Measurements from ENCODE around the gene ATR. TPM values are rescaled to one million over a fixed set of nuclear protein-coding genes. Genes with fewer than 3 reads are reported as not detected.

Gene ATR
- polyA plus RNA-seq, 1 donor from 2014 or later = 26.1 TPM

GRCh38 chr3:142609136-142609535 lies 30.6 kb upstream of the ATR start:
- no peaks in the 10 kb centered on the region for H3K27me3 ChIP-seq (ENCODE audit: insufficient read depth, low read depth, low read length)
- H3K4me3 ChIP-seq (ENCODE audit: low read length) = no peak overlapping the region
- no peaks in the 10 kb centered on the region for H3K36me3 ChIP-seq (ENCODE audit: insufficient read depth, low read length)
- no peaks in the 10 kb centered on the region for H3K9me3 ChIP-seq (ENCODE audit: low read length)
- H3K9ac ChIP-seq (ENCODE audit: low read length) = no peak overlapping the region
- no peaks in the 10 kb centered on the region for H3F3A ChIP-seq (ENCODE audit: insufficient read depth, low read length, poor library complexity, severe bottlenecking)
- H3K79me2 ChIP-seq (replicated peaks; ENCODE audit: insufficient read depth, low read length) = no peaks in the 10 kb centered on the region
- no peak overlapping the region for H3K27ac ChIP-seq (ENCODE audit: low read length)
- TF ChIP-seq SMC3 (conservative IDR thresholded peaks at IDR 0.05; ENCODE audit: poor library complexity) (no peak), RAD21 (conservative IDR thresholded peaks at IDR 0.05) (no peak), MXI1 (conservative IDR thresholded peaks at IDR 0.05; ENCODE audit: poor library complexity, severe bottlenecking) (no peak)
- TF ChIP-seq, protein P1, sequence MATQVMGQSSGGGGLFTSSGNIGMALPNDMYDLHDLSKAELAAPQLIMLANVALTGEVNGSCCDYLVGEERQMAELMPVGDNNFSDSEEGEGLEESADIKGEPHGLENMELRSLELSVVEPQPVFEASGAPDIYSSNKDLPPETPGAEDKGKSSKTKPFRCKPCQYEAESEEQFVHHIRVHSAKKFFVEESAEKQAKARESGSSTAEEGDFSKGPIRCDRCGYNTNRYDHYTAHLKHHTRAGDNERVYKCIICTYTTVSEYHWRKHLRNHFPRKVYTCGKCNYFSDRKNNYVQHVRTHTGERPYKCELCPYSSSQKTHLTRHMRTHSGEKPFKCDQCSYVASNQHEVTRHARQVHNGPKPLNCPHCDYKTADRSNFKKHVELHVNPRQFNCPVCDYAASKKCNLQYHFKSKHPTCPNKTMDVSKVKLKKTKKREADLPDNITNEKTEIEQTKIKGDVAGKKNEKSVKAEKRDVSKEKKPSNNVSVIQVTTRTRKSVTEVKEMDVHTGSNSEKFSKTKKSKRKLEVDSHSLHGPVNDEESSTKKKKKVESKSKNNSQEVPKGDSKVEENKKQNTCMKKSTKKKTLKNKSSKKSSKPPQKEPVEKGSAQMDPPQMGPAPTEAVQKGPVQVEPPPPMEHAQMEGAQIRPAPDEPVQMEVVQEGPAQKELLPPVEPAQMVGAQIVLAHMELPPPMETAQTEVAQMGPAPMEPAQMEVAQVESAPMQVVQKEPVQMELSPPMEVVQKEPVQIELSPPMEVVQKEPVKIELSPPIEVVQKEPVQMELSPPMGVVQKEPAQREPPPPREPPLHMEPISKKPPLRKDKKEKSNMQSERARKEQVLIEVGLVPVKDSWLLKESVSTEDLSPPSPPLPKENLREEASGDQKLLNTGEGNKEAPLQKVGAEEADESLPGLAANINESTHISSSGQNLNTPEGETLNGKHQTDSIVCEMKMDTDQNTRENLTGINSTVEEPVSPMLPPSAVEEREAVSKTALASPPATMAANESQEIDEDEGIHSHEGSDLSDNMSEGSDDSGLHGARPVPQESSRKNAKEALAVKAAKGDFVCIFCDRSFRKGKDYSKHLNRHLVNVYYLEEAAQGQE (IDR thresholded peaks at IDR 0.05; ENCODE audit: borderline replicate concordance) = no peak
- H4K20me1 ChIP-seq (ENCODE audit: insufficient read depth) = no peaks in the 10 kb centered on the region
- no peaks in the 10 kb centered on the region for H3K9me2 ChIP-seq (ENCODE audit: insufficient read depth, low read length)
- H2AFZ ChIP-seq (ENCODE audit: low read depth, low read length) = no peak overlapping the region
- H3K4me2 ChIP-seq (ENCODE audit: low read length) = no peak overlapping the region

- no peaks in the 10 kb centered on the region for H3F3A ChIP-seq (ENCODE audit: insufficient read depth, low read length, poor library complexity, severe bottlenecking)
- no peaks in the 10 kb centered on the region for H3K27me3 ChIP-seq (ENCODE audit: insufficient read depth, low read depth, low read length)
- H3K9me3 ChIP-seq (ENCODE audit: low read length) = no peaks in the 10 kb centered on the region
- H3K4me3 ChIP-seq (ENCODE audit: low read length) = no peak overlapping the region
- no peaks in the 10 kb centered on the region for H3K36me3 ChIP-seq (ENCODE audit: insufficient read depth, low read length)
- TF ChIP-seq RAD21 (conservative IDR thresholded peaks at IDR 0.05) = no peak
- no peak for TF ChIP-seq EZH2 (IDR thresholded peaks at IDR 0.05; ENCODE audit: borderline replicate concordance, insufficient read depth, low read length, poor library complexity, severe bottlenecking)
- no peak for TF ChIP-seq EP300 (conservative IDR thresholded peaks at IDR 0.05; ENCODE audit: poor library complexity, severe bottlenecking)
- TF ChIP-seq TAF1 (IDR thresholded peaks at IDR 0.05; ENCODE audit: low read depth) = no peak
- TF ChIP-seq, protein P1 (IDR thresholded peaks at IDR 0.05; ENCODE audit: borderline replicate concordance) = no peak
- TF ChIP-seq SMC3 (conservative IDR thresholded peaks at IDR 0.05; ENCODE audit: poor library complexity) = no peak
- no peak for TF ChIP-seq CTCF (IDR thresholded peaks at IDR 0.05; ENCODE audit: poor library complexity, severe bottlenecking)
- TF ChIP-seq MXI1 (conservative IDR thresholded peaks at IDR 0.05; ENCODE audit: poor library complexity, severe bottlenecking) = no peak
- TF ChIP-seq POLR2AphosphoS5 (IDR thresholded peaks at IDR 0.05) = no peak
- no peak overlapping the region for H2AFZ ChIP-seq (ENCODE audit: low read depth, low read length)
- no peak overlapping the region for H3K9ac ChIP-seq (ENCODE audit: low read length)
- no peaks in the 10 kb centered on the region for H3K9me2 ChIP-seq (ENCODE audit: insufficient read depth, low read length)
- H4K20me1 ChIP-seq (ENCODE audit: insufficient read depth) = no peaks in the 10 kb centered on the region
- H3K27ac ChIP-seq (ENCODE audit: low read length) = no peak overlapping the region
- H3K79me2 ChIP-seq (replicated peaks; ENCODE audit: insufficient read depth, low read length) = no peaks in the 10 kb centered on the region
- no peak overlapping the region for H3K4me2 ChIP-seq (ENCODE audit: low read length)
Observed at GRCh38 chr3:142608631-142609030, 30.1 kb upstream of the ATR start.

Data from neural cell (in vitro differentiated cells).